ENCODE measurements around the gene NAV3. TPM values are rescaled to one million over a fixed set of nuclear protein-coding genes. Genes with fewer than 3 reads are reported as not detected.

NAV3 gene
- polyA plus RNA-seq, 6 donors from 2014 or later: not detected

DNA sequence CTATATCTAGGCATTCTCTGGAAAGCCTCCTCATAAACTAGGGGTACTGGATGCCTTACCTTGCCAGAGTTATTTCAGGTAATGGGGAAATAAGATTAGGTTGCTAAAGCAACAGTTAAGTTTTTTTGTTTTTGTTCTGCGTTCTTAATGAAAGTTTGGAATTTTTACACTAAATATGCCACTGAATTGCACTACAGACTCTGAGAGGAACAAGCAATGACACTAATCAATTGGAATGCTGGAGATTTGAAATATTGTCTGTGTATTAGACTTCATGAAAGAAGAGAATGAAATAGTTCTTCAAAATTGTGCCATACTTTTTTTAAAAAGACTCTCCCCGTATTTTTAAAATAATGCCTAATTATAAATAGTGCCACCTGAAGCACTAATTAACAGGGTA lies 287.8 kb downstream of the NAV3 start:
- no peak for ATAC-seq (ENCODE audit: low read depth in 2 of 2)
- Mint-ChIP-seq H3K27ac (no peak overlapping the region), H3K9me3 (peaks cover 5 to 11% (median 8%) of the 10 kb centered on the region in 7 donors)

DNA sequence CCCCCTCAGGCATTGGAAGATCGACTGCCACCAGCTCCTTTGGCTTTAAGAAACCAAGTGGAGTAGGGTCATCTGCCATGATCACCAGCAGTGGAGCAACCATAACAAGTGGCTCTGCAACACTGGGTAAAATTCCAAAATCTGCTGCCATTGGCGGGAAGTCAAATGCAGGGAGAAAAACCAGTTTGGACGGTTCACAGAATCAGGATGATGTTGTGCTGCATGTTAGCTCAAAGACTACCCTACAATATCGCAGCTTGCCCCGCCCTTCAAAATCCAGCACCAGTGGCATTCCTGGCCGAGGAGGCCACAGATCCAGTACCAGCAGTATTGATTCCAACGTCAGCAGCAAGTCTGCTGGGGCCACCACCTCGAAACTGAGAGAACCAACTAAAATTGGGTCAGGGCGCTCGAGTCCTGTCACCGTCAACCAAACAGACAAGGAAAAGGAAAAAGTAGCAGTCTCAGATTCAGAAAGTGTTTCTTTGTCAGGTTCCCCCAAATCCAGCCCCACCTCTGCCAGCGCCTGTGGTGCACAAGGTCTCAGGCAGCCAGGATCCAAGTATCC lies 288.7 kb downstream of the NAV3 start:
- ATAC-seq (ENCODE audit: low read depth in 2 of 2) (no peak), DNase-seq (no peak)
- Mint-ChIP-seq H3K9me3 (peaks cover 0 to 1% (median under 1%) of the 10 kb centered on the region in 7 donors), H3K4me1 (no peaks in the 10 kb centered on the region), H3K27ac (no peak overlapping the region), H3K27me3 (no peaks in the 10 kb centered on the region), H3K4me3 (no peak overlapping the region), H3K36me3 (no peaks in the 10 kb centered on the region)

More for the DNA sequence above, 287.8 kb downstream of the NAV3 start:
- no peaks in the 10 kb centered on the region for H3K27me3 Mint-ChIP-seq
- no peaks in the 10 kb centered on the region for H3K4me1 Mint-ChIP-seq
- no peak for DNase-seq
- no peak overlapping the region for H3K4me3 Mint-ChIP-seq
- H3K36me3 Mint-ChIP-seq: peaks cover 0 to 7% of the 10 kb centered on the region in 2 donors

DNA sequence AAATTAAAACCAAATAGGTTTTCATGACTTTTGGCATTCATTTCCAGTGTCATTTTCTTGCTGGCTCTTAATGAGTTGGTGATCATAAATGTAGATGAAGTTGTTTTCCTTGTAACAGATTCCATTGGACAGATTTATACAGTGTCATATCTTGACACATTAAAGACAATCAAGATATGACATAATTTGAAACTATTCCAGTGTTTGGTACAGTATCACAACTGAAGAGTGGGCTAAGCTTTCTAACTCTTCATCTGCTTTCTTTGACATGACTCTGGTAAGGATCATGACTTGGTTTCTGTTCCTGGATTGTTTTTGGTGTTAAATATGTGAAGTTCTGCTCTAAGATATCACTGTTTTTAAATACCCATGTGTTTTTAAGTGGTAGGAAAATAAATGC lies 289.6 kb downstream of the NAV3 start:
- no peak for ATAC-seq (ENCODE audit: low read depth in 2 of 2)
- H3K9me3 Mint-ChIP-seq: no peaks in the 10 kb centered on the region
- H3K36me3 Mint-ChIP-seq: no peaks in the 10 kb centered on the region
- no peak for DNase-seq
- no peak overlapping the region for H3K27ac Mint-ChIP-seq
- H3K4me1 Mint-ChIP-seq: no peaks in the 10 kb centered on the region
- H3K27me3 Mint-ChIP-seq: no peaks in the 10 kb centered on the region
- H3K4me3 Mint-ChIP-seq: no peak overlapping the region

DNA sequence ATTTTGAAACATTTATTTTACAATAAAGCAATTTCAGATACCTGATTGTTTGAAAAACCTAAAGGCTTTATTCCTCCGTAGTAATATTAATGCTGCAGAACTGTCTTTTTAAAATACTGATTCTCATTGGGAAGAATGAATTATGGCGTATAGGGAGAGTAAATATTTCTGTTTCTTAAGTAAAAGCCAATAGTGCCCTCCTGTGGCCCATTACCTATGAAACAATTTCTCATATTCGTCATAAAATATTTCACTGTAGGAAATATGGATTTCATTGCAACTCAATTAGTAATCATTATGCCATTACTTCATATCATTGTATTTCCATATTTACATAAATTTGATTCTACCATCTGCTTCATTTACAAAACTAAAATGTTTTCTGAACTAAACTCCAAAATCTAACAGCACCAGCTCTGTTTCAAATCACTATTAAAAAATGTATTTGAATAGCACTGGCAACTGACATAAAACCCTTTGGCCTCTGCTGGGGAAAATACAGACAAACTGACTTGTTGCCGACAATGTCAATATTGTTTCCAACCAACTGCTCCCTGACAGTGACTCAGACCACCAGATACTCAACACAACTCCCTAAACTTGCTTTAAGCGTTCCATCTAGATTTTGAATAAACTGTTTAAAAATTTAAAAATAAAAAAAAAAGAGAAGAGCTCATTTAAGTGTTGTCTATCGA lies 290.3 kb downstream of the NAV3 start:
- no peak for ATAC-seq (ENCODE audit: low read depth in 2 of 2)
- Mint-ChIP-seq H3K27me3 (no peaks in the 10 kb centered on the region), H3K36me3 (no peaks in the 10 kb centered on the region), H3K4me3 (no peak overlapping the region), H3K4me1 (no peaks in the 10 kb centered on the region), H3K9me3 (peaks cover 0 to under 1% (median 0%) of the 10 kb centered on the region in 7 donors), H3K27ac (no peak overlapping the region)
- no peak for DNase-seq

DNA sequence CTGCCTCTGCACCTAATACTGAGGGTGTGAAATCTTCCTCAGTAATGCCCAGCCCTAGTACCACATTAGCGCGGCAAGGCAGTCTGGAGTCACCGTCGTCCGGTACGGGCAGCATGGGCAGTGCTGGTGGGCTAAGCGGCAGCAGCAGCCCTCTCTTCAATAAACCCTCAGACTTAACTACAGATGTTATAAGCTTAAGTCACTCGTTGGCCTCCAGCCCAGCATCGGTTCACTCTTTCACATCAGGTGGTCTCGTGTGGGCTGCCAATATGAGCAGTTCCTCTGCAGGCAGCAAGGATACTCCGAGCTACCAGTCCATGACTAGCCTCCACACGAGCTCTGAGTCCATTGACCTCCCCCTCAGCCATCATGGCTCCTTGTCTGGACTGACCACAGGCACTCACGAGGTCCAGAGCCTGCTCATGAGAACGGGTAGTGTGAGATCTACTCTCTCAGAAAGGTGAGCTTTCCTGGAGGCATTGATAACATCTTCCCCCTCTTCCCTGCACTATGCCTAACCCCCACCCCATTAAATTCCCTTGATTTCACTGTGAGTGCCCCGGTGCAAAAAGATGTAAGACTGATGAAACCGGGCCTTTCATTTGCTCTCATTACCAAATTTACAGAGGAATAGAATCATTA lies 291.4 kb downstream of the NAV3 start:
- H3K36me3 Mint-ChIP-seq: no peaks in the 10 kb centered on the region
- H3K4me3 Mint-ChIP-seq: no peak overlapping the region

DNA sequence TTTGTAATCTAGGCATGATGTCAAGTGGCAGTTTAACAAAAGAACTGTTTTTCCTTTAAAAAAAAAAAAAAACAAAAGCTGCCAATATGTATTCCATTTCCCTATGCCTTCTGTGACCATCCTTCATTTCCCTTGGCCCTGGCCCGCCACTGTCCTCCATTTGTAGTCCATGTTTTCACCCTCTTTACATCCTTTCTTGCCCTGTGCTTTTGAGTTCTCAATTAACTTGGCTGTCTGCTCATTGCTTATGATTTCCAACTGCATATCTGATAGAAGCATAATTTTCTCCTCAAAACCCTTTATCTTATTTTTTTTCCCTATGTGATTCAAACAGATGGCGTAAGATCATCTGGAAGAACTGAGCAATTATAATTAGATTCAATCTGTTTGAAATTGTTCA lies 297.5 kb downstream of the NAV3 start:
- no peak overlapping the region for H3K4me3 Mint-ChIP-seq
- peaks cover 0 to 5% (median 0%) of the 10 kb centered on the region in 7 donors for H3K9me3 Mint-ChIP-seq
- no peaks in the 10 kb centered on the region for H3K36me3 Mint-ChIP-seq
- no peak for DNase-seq
- no peak overlapping the region for H3K27ac Mint-ChIP-seq
- no peaks in the 10 kb centered on the region for H3K4me1 Mint-ChIP-seq
- peaks cover 0 to 8% (median 0%) of the 10 kb centered on the region in 3 donors for H3K27me3 Mint-ChIP-seq
- ATAC-seq (ENCODE audit: low read depth in 2 of 2): no peak

More for the DNA sequence above, 291.4 kb downstream of the NAV3 start:
- no peak for DNase-seq
- no peak for ATAC-seq (ENCODE audit: low read depth in 2 of 2)
- Mint-ChIP-seq H3K27ac (no peak overlapping the region), H3K9me3 (peaks cover 0 to 2% (median 0%) of the 10 kb centered on the region in 7 donors), H3K4me1 (no peaks in the 10 kb centered on the region), H3K27me3 (no peaks in the 10 kb centered on the region)

DNA sequence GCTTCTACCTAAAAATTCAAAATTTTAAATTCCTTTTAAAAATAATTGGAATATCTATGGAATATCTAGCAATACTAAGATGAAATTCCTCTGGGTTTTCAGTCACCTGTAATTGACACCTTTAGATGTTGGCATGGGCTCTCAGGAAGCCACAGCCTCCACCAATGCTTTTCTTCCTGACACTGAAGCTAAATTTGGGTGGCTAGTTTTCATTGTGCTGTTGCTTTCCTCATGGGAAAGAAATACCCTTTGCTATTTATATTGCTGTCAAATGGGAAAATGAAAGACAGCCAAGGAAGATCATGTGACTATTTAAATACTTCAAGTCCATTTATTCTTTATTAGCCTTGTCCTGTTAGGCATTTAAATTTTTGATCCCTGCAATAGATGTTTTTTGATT lies 313.0 kb downstream of the NAV3 start:
- no peaks in the 10 kb centered on the region for H3K9me3 Mint-ChIP-seq

GRCh38 chr12:78145398-78145797 lies 314.7 kb downstream of the NAV3 start:
- Mint-ChIP-seq H3K4me3 (no peak overlapping the region), H3K27ac (no peak overlapping the region), H3K36me3 (no peaks in the 10 kb centered on the region), H3K4me1 (no peaks in the 10 kb centered on the region), H3K9me3 (no peaks in the 10 kb centered on the region), H3K27me3 (no peaks in the 10 kb centered on the region)
- no peak for DNase-seq
- ATAC-seq (ENCODE audit: low read depth in 2 of 2): no peak

More for the DNA sequence above, 313.0 kb downstream of the NAV3 start:
- H3K4me1 Mint-ChIP-seq: no peaks in the 10 kb centered on the region
- H3K36me3 Mint-ChIP-seq: no peaks in the 10 kb centered on the region
- ATAC-seq (ENCODE audit: low read depth in 2 of 2) (no peak), DNase-seq (no peak)
- no peak overlapping the region for H3K27ac Mint-ChIP-seq
- H3K4me3 Mint-ChIP-seq: no peak overlapping the region
- no peaks in the 10 kb centered on the region for H3K27me3 Mint-ChIP-seq

DNA sequence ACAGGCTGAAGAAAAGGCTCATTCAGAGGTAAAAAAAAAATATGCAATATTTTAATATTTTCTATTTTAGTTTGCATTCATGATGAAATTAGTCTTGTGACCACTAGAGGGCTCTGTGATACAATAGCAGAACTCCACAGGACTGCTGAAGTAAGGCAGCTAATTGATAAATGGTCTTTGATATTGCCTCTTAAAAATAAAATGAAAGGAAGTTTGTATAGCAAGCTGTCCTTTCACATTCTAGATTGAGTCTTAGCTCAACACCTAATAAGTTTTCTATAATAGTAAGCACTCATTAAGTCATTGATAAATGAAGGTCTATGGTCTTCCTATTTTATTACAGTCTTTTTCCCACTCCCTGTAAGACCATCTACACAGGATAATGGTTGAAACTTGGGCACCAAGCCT lies 315.7 kb downstream of the NAV3 start:
- H3K27ac Mint-ChIP-seq: no peak overlapping the region
- H3K9me3 Mint-ChIP-seq: no peaks in the 10 kb centered on the region
- H3K36me3 Mint-ChIP-seq: no peaks in the 10 kb centered on the region
- no peaks in the 10 kb centered on the region for H3K4me1 Mint-ChIP-seq
- H3K4me3 Mint-ChIP-seq: no peak overlapping the region
- no peak for ATAC-seq (ENCODE audit: low read depth in 2 of 2)
- H3K27me3 Mint-ChIP-seq: no peaks in the 10 kb centered on the region
- DNase-seq: no peak

GRCh38 chr12:78149459-78149858 lies 318.8 kb downstream of the NAV3 start:
- DNase-seq (no peak), ATAC-seq (ENCODE audit: low read depth in 2 of 2) (no peak)
- H3K27me3 Mint-ChIP-seq: no peaks in the 10 kb centered on the region
- no peaks in the 10 kb centered on the region for H3K36me3 Mint-ChIP-seq
- H3K27ac Mint-ChIP-seq: no peak overlapping the region
- H3K4me1 Mint-ChIP-seq: no peaks in the 10 kb centered on the region
- no peak overlapping the region for H3K4me3 Mint-ChIP-seq
- no peaks in the 10 kb centered on the region for H3K9me3 Mint-ChIP-seq

DNA sequence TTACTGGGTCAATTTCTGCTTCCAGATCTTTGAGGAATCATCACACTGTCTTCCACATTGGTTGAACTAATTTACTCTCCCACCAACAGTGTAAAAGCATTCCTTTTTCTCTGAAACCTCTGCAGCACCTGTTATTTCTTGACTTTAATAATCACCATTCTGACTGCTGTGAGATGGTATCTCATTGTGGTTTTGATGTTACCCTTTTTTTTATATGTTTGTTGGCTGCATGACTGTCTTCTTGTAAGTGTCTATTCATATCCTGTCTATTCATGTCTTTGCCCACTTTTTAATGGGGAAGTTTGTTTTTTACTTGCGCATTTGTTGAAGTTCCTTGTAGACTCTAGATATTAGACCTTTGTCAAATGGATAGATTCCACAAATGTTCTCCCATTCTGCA lies 324.9 kb downstream of the NAV3 start:
- H3K27ac Mint-ChIP-seq: no peak overlapping the region
- H3K27me3 Mint-ChIP-seq: peaks cover 0 to 5% (median 4%) of the 10 kb centered on the region in 3 donors
- peaks cover 0 to 2% (median 0%) of the 10 kb centered on the region in 7 donors for H3K9me3 Mint-ChIP-seq
- no peak overlapping the region for H3K4me3 Mint-ChIP-seq
- H3K4me1 Mint-ChIP-seq: no peaks in the 10 kb centered on the region
- DNase-seq (no peak), ATAC-seq (ENCODE audit: low read depth in 2 of 2) (no peak)
- H3K36me3 Mint-ChIP-seq: no peaks in the 10 kb centered on the region

GRCh38 chr12:78156751-78157150 lies 326.1 kb downstream of the NAV3 start:
- ATAC-seq (ENCODE audit: low read depth in 2 of 2) (no peak), DNase-seq (no peak)
- no peaks in the 10 kb centered on the region for H3K36me3 Mint-ChIP-seq
- no peaks in the 10 kb centered on the region for H3K4me1 Mint-ChIP-seq
- H3K9me3 Mint-ChIP-seq: peaks cover 0 to 2% (median 0%) of the 10 kb centered on the region in 7 donors
- no peak overlapping the region for H3K4me3 Mint-ChIP-seq
- peaks cover 0 to 5% (median 4%) of the 10 kb centered on the region in 3 donors for H3K27me3 Mint-ChIP-seq
- H3K27ac Mint-ChIP-seq: no peak overlapping the region

DNA sequence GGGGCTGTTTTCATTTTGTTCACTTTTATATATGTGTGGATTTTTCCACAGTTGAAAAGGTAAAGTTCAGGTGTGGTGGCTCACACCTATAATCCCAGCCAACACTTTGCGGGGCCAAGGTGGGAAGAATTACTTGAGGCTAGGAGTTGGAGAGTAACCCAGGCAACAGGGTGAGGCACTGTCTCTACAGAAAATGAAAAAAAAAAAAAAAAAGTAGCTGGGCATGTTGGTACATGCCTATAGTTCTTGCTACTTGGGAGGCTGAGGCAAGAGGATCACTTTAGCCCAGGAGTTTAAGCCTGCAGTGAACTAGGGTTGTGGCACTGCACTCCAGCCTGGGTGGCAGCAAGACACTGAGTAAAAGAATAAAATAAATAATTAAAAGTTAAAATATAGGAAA lies 326.5 kb downstream of the NAV3 start:
- DNase-seq (no peak), ATAC-seq (ENCODE audit: low read depth in 2 of 2) (no peak)
- H3K4me1 Mint-ChIP-seq: no peaks in the 10 kb centered on the region
- H3K36me3 Mint-ChIP-seq: no peaks in the 10 kb centered on the region
- no peak overlapping the region for H3K27ac Mint-ChIP-seq
- peaks cover 0 to 5% (median 4%) of the 10 kb centered on the region in 3 donors for H3K27me3 Mint-ChIP-seq
- peaks cover 0 to 2% (median 0%) of the 10 kb centered on the region in 7 donors for H3K9me3 Mint-ChIP-seq
- H3K4me3 Mint-ChIP-seq: no peak overlapping the region

- Mint-ChIP-seq H3K9me3 (no peaks in the 10 kb centered on the region), H3K36me3 (no peaks in the 10 kb centered on the region), H3K4me1 (no peaks in the 10 kb centered on the region), H3K27ac (no peak overlapping the region), H3K4me3 (no peak overlapping the region), H3K27me3 (peaks cover 0 to 3% (median 0%) of the 10 kb centered on the region in 3 donors)
- ATAC-seq (ENCODE audit: low read depth in 2 of 2): no peak
- DNase-seq: no peak
Observed at GRCh38 chr12:78164154-78164553, 333.5 kb downstream of the NAV3 start.
